CD4-positive, CD25-positive, alpha-beta regulatory T cell (primary cell): ENCODE measurements around the gene CSTF3. TPM values are rescaled to one million over a fixed set of nuclear protein-coding genes. Genes with fewer than 3 reads are reported as not detected.
"Not testable (repeated sequence)": the region's sequence is repeated elsewhere in the genome, so short reads cannot be mapped to it uniquely, and the experiment has no call there.

Source experiments
- ATAC-seq, 2 donors: fragments of 150-1000 bp; cut with Tn5 transposase; one replicate each; pipeline ENCODE4 v1.10.0; 2021; ENCODE audit warnings: low read depth in 2 of 2, moderate number of reproducible peaks in 2 of 2, moderate library complexity in 1 of 2
- DNase-seq, 3 donors: peaks; one replicate each; pipeline versions ENCODE4 v3.0.0 to v3.0.0-alpha.2; 2012 to 2022; ENCODE audit warnings: mixed read lengths in 1 of 3
- H3K27ac ChIP-seq: one replicate; pipeline ENCODE4 v1.7.0; 2013; ENCODE audit warnings: mild to moderate bottlenecking, low read length; ENCODE audit not compliant: insufficient read depth, poor library complexity, severe bottlenecking
- H3K27me3 ChIP-seq: one replicate; pipeline ENCODE4 v1.7.0; 2013; ENCODE audit warnings: low read length; ENCODE audit not compliant: control insufficient read depth, insufficient read depth
- H3K36me3 ChIP-seq: one replicate; pipeline ENCODE4 v1.7.0; 2013; ENCODE audit warnings: mild to moderate bottlenecking, low read length, moderate library complexity; ENCODE audit not compliant: control insufficient read depth, insufficient read depth
- H3K4me1 ChIP-seq: 2 replicates; pipeline ENCODE4 v1.7.0; 2013; ENCODE audit warnings: mild to moderate bottlenecking, low read length; ENCODE audit not compliant: insufficient read depth, control insufficient read depth, poor library complexity, severe bottlenecking
- H3K4me3 ChIP-seq: one replicate; pipeline ENCODE4 v1.7.0; 2013; ENCODE audit warnings: low read depth, mild to moderate bottlenecking, low read length, moderate library complexity
- H3K9me3 ChIP-seq, 2 experiments: 1 replicate in 1 of 2; 2 replicates in 1 of 2; pipeline ENCODE4 v1.7.0; 2013; ENCODE audit warnings: low read length in 2 of 2, mild to moderate bottlenecking in 1 of 2, moderate library complexity in 1 of 2; ENCODE audit not compliant: control insufficient read depth in 2 of 2
- H3K27ac Mint-ChIP-seq, 3 donors: one replicate each; pipeline ENCODE4 v1.8.0; 2020 to 2022; ENCODE audit warnings: mild to moderate bottlenecking in 3 of 3, mixed read lengths in 3 of 3, moderate library complexity in 2 of 3
- H3K27me3 Mint-ChIP-seq: one replicate; pipeline ENCODE4 v1.8.0; 2022; ENCODE audit warnings: mild to moderate bottlenecking, mixed read lengths
- H3K36me3 Mint-ChIP-seq: one replicate; pipeline ENCODE4 v1.8.0; 2020; ENCODE audit warnings: mixed read lengths
- H3K4me1 Mint-ChIP-seq, 4 donors: one replicate each; pipeline ENCODE4 v1.8.0; 2020 to 2022; ENCODE audit warnings: mixed read lengths in 4 of 4, mild to moderate bottlenecking in 1 of 4
- H3K4me3 Mint-ChIP-seq, 4 donors: one replicate each; pipeline ENCODE4 v1.8.0; 2020 to 2022; ENCODE audit warnings: mild to moderate bottlenecking in 4 of 4, mixed read lengths in 4 of 4, moderate library complexity in 3 of 4
- H3K9me3 Mint-ChIP-seq, 7 donors: one replicate each; pipeline ENCODE4 v1.8.0; 2020 to 2022; ENCODE audit warnings: mixed read lengths in 7 of 7, mild to moderate bottlenecking in 3 of 7, moderate library complexity in 2 of 7
- polyA plus RNA-seq, 4 donors: library from polyadenylated mRNA; unstranded; fragments of 300-500 nt; fragmentation: Illumina TruSeq; gene quantifications; one replicate each; pipeline ENCODE4 v1.2.3, GENCODE V29; 2021
- total RNA-seq: library from RNA; stranded (reverse); gene quantifications from one replicate; pipeline ENCODE4 v1.2.3, GENCODE V29; 2022

The CSTF3 gene
- total and polyA plus RNA-seq, 5 donors from 2014 or later, result 14.3 to 21.4 (median 16.5) TPM

- no peaks in the 10 kb centered on the region for H3K4me1 Mint-ChIP-seq
- Histone ChIP-seq H3K27me3 (no peaks in the 10 kb centered on the region), H3K4me1 (no peaks in the 10 kb centered on the region), H3K9me3 (no peaks in the 10 kb centered on the region), H3K27ac (no peak overlapping the region), H3K4me3 (no peak overlapping the region), H3K36me3 (no peaks in the 10 kb centered on the region)
- no peak for ATAC-seq
- peaks cover 5% of the 10 kb centered on the region for H3K27me3 Mint-ChIP-seq
- H3K4me3 Mint-ChIP-seq, result no peak overlapping the region
- no peak overlapping the region for H3K27ac Mint-ChIP-seq
- H3K36me3 Mint-ChIP-seq, result no peaks in the 10 kb centered on the region
- DNase-seq, result no peak
- H3K9me3 Mint-ChIP-seq, result no peaks in the 10 kb centered on the region
These were observed 26.9 kb upstream of the CSTF3 start for GRCh38 chr11:33187998-33188722.

- no peak overlapping the region for H3K27ac Mint-ChIP-seq
- Histone ChIP-seq H3K36me3 (no peaks in the 10 kb centered on the region), H3K4me1 (no peaks in the 10 kb centered on the region), H3K27ac (no peak overlapping the region), H3K9me3 (no peaks in the 10 kb centered on the region), H3K27me3 (no peaks in the 10 kb centered on the region), H3K4me3 (no peak overlapping the region)
- ATAC-seq (no peak), DNase-seq (no peak)
- no peak overlapping the region for H3K4me3 Mint-ChIP-seq
- peaks cover 9% of the 10 kb centered on the region for H3K27me3 Mint-ChIP-seq
- H3K4me1 Mint-ChIP-seq, result no peaks in the 10 kb centered on the region
- H3K36me3 Mint-ChIP-seq, result no peaks in the 10 kb centered on the region
- no peaks in the 10 kb centered on the region for H3K9me3 Mint-ChIP-seq
These were observed 24.5 kb upstream of the CSTF3 start for GRCh38 chr11:33185756-33186155.

GRCh38 chr11:33182246-33182878 is 21.1 kb upstream of the CSTF3 start:
- no peak for DNase-seq
- Histone ChIP-seq H3K36me3 (no peaks in the 10 kb centered on the region), H3K9me3 (no peaks in the 10 kb centered on the region), H3K4me1 (peaks cover 3% of the 10 kb centered on the region), H3K4me3 (no peak overlapping the region), H3K27me3 (no peaks in the 10 kb centered on the region), H3K27ac (no peak overlapping the region)
- Mint-ChIP-seq H3K4me1 (peaks cover 5 to 14% (median 7%) of the 10 kb centered on the region in 4 donors), H3K27me3 (peaks cover 9% of the 10 kb centered on the region), H3K9me3 (no peaks in the 10 kb centered on the region), H3K4me3 (no peak overlapping the region), H3K27ac (peak overlapping the region in 1 of 3 donors; percentile 5), H3K36me3 (no peaks in the 10 kb centered on the region)
- ATAC-seq, result no peak

GRCh38 chr11:33179348-33179803 is 18.1 kb upstream of the CSTF3 start:
- no peaks in the 10 kb centered on the region for H3K36me3 ChIP-seq
- no peaks in the 10 kb centered on the region for H3K27me3 ChIP-seq
- peaks cover 8 to 14% (median 10%) of the 10 kb centered on the region in 4 donors for H3K4me1 Mint-ChIP-seq
- peaks cover 0 to 1% (median 0%) of the 10 kb centered on the region in 7 donors for H3K9me3 Mint-ChIP-seq
- DNase-seq, result peak in 1 of 3 donors; percentile 59
- H3K27me3 Mint-ChIP-seq, result peaks cover 9% of the 10 kb centered on the region
- H3K4me1 ChIP-seq, result peaks cover 3% of the 10 kb centered on the region
- no peaks in the 10 kb centered on the region for H3K9me3 ChIP-seq
- H3K27ac ChIP-seq, result no peak overlapping the region
- peak overlapping the region in 1 of 3 donors; percentile 14 for H3K27ac Mint-ChIP-seq
- no peaks in the 10 kb centered on the region for H3K36me3 Mint-ChIP-seq
- H3K4me3 ChIP-seq, result peak overlapping the region; percentile 0
- no peak for ATAC-seq
- no peak overlapping the region for H3K4me3 Mint-ChIP-seq

GRCh38 chr11:33178443-33179180 is 17.3 kb upstream of the CSTF3 start:
- ATAC-seq, result no peak
- Mint-ChIP-seq H3K9me3 (peaks cover 0 to 1% (median 0%) of the 10 kb centered on the region in 7 donors), H3K36me3 (no peaks in the 10 kb centered on the region), H3K4me3 (no peak overlapping the region), H3K27me3 (peaks cover 9% of the 10 kb centered on the region), H3K4me1 (peaks cover 8 to 14% (median 10%) of the 10 kb centered on the region in 4 donors), H3K27ac (no peak overlapping the region)
- H3K9me3 ChIP-seq, result no peaks in the 10 kb centered on the region
- peaks cover 3% of the 10 kb centered on the region for H3K4me1 ChIP-seq
- H3K27ac ChIP-seq, result no peak overlapping the region
- DNase-seq, result no peak
- H3K36me3 ChIP-seq, result no peaks in the 10 kb centered on the region
- no peak overlapping the region for H3K4me3 ChIP-seq
- H3K27me3 ChIP-seq, result no peaks in the 10 kb centered on the region

- DNase-seq (no peak), ATAC-seq (no peak)
- Histone ChIP-seq H3K9me3 (no peaks in the 10 kb centered on the region), H3K4me1 (peaks cover 3% of the 10 kb centered on the region), H3K36me3 (no peaks in the 10 kb centered on the region), H3K4me3 (no peak overlapping the region), H3K27ac (no peak overlapping the region), H3K27me3 (no peaks in the 10 kb centered on the region)
- Mint-ChIP-seq H3K4me1 (peaks cover 8 to 14% (median 10%) of the 10 kb centered on the region in 4 donors), H3K9me3 (peaks cover 0 to 1% (median 0%) of the 10 kb centered on the region in 7 donors), H3K4me3 (no peak overlapping the region), H3K36me3 (no peaks in the 10 kb centered on the region), H3K27me3 (peaks cover under 1% of the 10 kb centered on the region), H3K27ac (no peak overlapping the region)
These were observed 16.5 kb upstream of the CSTF3 start for GRCh38 chr11:33177676-33178336.

GRCh38 chr11:33176760-33177159 is 15.5 kb upstream of the CSTF3 start:
- not testable (repeated sequence) for ATAC-seq, H3K27ac ChIP-seq
- peaks cover 8 to 14% (median 10%) of the 10 kb centered on the region in 4 donors for H3K4me1 Mint-ChIP-seq

More at GRCh38 chr11:33176760-33177159, 15.5 kb upstream of the CSTF3 start:
- H3K27me3 Mint-ChIP-seq, H3K36me3 Mint-ChIP-seq, H3K4me1 ChIP-seq, H3K27me3 ChIP-seq, H3K9me3 Mint-ChIP-seq, H3K36me3 ChIP-seq, H3K9me3 ChIP-seq, H3K4me3 ChIP-seq, H3K4me3 Mint-ChIP-seq, DNase-seq, H3K27ac Mint-ChIP-seq: not testable (repeated sequence)
